Type B pancreatic cell (in vitro differentiated cells): ENCODE data around the gene MYMX. TPM values are rescaled to one million over a fixed set of nuclear protein-coding genes. Genes with fewer than 3 reads are reported as not detected.
"Not testable (repeated sequence)": the region's sequence is repeated elsewhere in the genome, so short reads cannot be mapped to it uniquely, and the experiment has no call there.

Experiments
- DNase-seq: peaks from one replicate; pipeline ENCODE4 v3.0.0; 2021; ENCODE audit warnings: mixed read lengths; ENCODE audit not compliant: unreplicated experiment; ENCODE audit errors: extremely low spot score
- H3K27ac Mint-ChIP-seq: 2 replicates; pipeline ENCODE4 v1.8.0; 2021; ENCODE audit warnings: mild to moderate bottlenecking, mixed read lengths
- H3K27me3 Mint-ChIP-seq: 2 replicates; pipeline ENCODE4 v1.8.0; 2021; ENCODE audit warnings: mixed read lengths
- H3K36me3 Mint-ChIP-seq: 2 replicates; pipeline ENCODE4 v1.8.0; 2021; ENCODE audit warnings: mixed read lengths
- H3K4me1 Mint-ChIP-seq: one replicate; pipeline ENCODE4 v1.8.0; 2021; ENCODE audit warnings: mixed read lengths; ENCODE audit not compliant: unreplicated experiment
- H3K4me3 Mint-ChIP-seq: 2 replicates; pipeline ENCODE4 v1.8.0; 2021; ENCODE audit warnings: mild to moderate bottlenecking, mixed read lengths
- H3K9me3 Mint-ChIP-seq: 2 replicates; pipeline ENCODE4 v1.8.0; 2021; ENCODE audit warnings: mixed read lengths
- CTCF ChIP-seq: fragments of 200-600 bp; sonication (generic); conservative IDR thresholded peaks from 2 replicates; pipeline ENCODE4 v1.5.0; 2021; ENCODE audit warnings: antibody characterized with exemption, mild to moderate bottlenecking
- total RNA-seq: library from RNA; stranded (reverse); gene quantifications from 2 replicates; pipeline ENCODE4 v1.2.1, GENCODE V29; 2021; ENCODE audit warnings: low replicate concordance

The MYMX gene
- total RNA-seq, 1 donor from 2014 or later: 0.53 TPM

- no peak for TF ChIP-seq CTCF
- no peak overlapping the region for H3K4me3 Mint-ChIP-seq
- H3K36me3 Mint-ChIP-seq: no peaks in the 10 kb centered on the region
- no peak overlapping the region for H3K27ac Mint-ChIP-seq
- no peak for DNase-seq
- H3K27me3 Mint-ChIP-seq: no peaks in the 10 kb centered on the region
- no peaks in the 10 kb centered on the region for H3K9me3 Mint-ChIP-seq
- no peaks in the 10 kb centered on the region for H3K4me1 Mint-ChIP-seq
Measured at GRCh38 chr6:44179072-44179536, 37.6 kb upstream of the MYMX start.

GRCh38 chr6:44179648-44180047, 37.1 kb upstream of the MYMX start:
- Mint-ChIP-seq H3K36me3 (no peaks in the 10 kb centered on the region), H3K27ac (no peak overlapping the region), H3K27me3 (no peaks in the 10 kb centered on the region), H3K9me3 (no peaks in the 10 kb centered on the region), H3K4me3 (no peak overlapping the region), H3K4me1 (no peaks in the 10 kb centered on the region)
- DNase-seq: no peak
- TF ChIP-seq CTCF: no peak

GRCh38 chr6:44180406-44180805, 36.3 kb upstream of the MYMX start:
- Mint-ChIP-seq H3K4me3 (no peak overlapping the region), H3K9me3 (no peaks in the 10 kb centered on the region), H3K27ac (no peak overlapping the region), H3K27me3 (peaks cover 4% of the 10 kb centered on the region), H3K4me1 (no peaks in the 10 kb centered on the region), H3K36me3 (no peaks in the 10 kb centered on the region)
- DNase-seq: no peak
- no peak for TF ChIP-seq CTCF

GRCh38 chr6:44180886-44181285, 35.8 kb upstream of the MYMX start:
- Mint-ChIP-seq H3K4me3 (no peak overlapping the region), H3K27ac (no peak overlapping the region), H3K36me3 (no peaks in the 10 kb centered on the region), H3K27me3 (peaks cover 5% of the 10 kb centered on the region), H3K9me3 (no peaks in the 10 kb centered on the region), H3K4me1 (peaks cover under 1% of the 10 kb centered on the region)
- DNase-seq: no peak
- no peak for TF ChIP-seq CTCF

GRCh38 chr6:44181784-44182183, 34.9 kb upstream of the MYMX start:
- H3K4me1 Mint-ChIP-seq, H3K27me3 Mint-ChIP-seq, H3K27ac Mint-ChIP-seq, H3K9me3 Mint-ChIP-seq, H3K36me3 Mint-ChIP-seq, DNase-seq, H3K4me3 Mint-ChIP-seq: not testable (repeated sequence)

GRCh38 chr6:44182911-44183390, 33.8 kb upstream of the MYMX start:
- H3K27ac Mint-ChIP-seq: peak overlapping the region; percentile 61
- peaks cover 5% of the 10 kb centered on the region for H3K27me3 Mint-ChIP-seq
- no peaks in the 10 kb centered on the region for H3K9me3 Mint-ChIP-seq
- no peak for TF ChIP-seq CTCF
- H3K36me3 Mint-ChIP-seq: no peaks in the 10 kb centered on the region
- no peak overlapping the region for H3K4me3 Mint-ChIP-seq
- peaks cover 7% of the 10 kb centered on the region for H3K4me1 Mint-ChIP-seq
- no peak for DNase-seq
